Calu3 (cell line): Measurements from ENCODE around the gene SPATS2L. TPM values are rescaled to one million over a fixed set of nuclear protein-coding genes. Genes with fewer than 3 reads are reported as not detected.

Source experiments
- BruUV-seq: library from RNA; stranded (reverse); fragments of 400-500 nt; replicated peaks from 2 replicates; lab custom pipeline; 2021; lab: Mats Ljungman, UMichigan
- CTCF ChIA-PET: fragments of 300-600 bp; sonication (Branson Sonifier 250); formaldehyde crosslinking; loops from one replicate; lab custom pipeline; 2022; ENCODE audit warnings: antibody characterized with exemption; lab: Charles Lee
- DNase-seq: peaks from one replicate; pipeline ENCODE4 v3.0.0; 2022
- H3K27ac Mint-ChIP-seq: one replicate; pipeline ENCODE4 v1.8.0; 2022; ENCODE audit warnings: mixed read lengths; ENCODE audit not compliant: unreplicated experiment
- H3K27me3 Mint-ChIP-seq: one replicate; pipeline ENCODE4 v1.8.0; 2022; ENCODE audit warnings: mixed read lengths; ENCODE audit not compliant: unreplicated experiment
- H3K36me3 Mint-ChIP-seq: one replicate; pipeline ENCODE4 v1.8.0; 2022; ENCODE audit warnings: mild to moderate bottlenecking, moderate library complexity, mixed read lengths; ENCODE audit not compliant: insufficient read depth, unreplicated experiment
- H3K4me1 Mint-ChIP-seq: one replicate; pipeline ENCODE4 v1.8.0; 2022; ENCODE audit warnings: mild to moderate bottlenecking, low read depth, mixed read lengths; ENCODE audit not compliant: unreplicated experiment
- H3K4me3 Mint-ChIP-seq: one replicate; pipeline ENCODE4 v1.8.0; 2022; ENCODE audit warnings: mild to moderate bottlenecking, low read depth, moderate library complexity, mixed read lengths; ENCODE audit not compliant: unreplicated experiment
- H3K9me3 Mint-ChIP-seq: one replicate; pipeline ENCODE4 v1.8.0; 2022; ENCODE audit warnings: low read depth, mixed read lengths; ENCODE audit not compliant: unreplicated experiment
- intact Hi-C: fragments of 100-400 bp; cut with micrococcal nuclease; formaldehyde crosslinking; loops from one replicate; pipeline ENCODE4 v1.10.0; 2022; ENCODE audit not compliant: unreplicated experiment
- total RNA-seq: library from RNA; stranded (reverse); gene quantifications from 2 replicates; pipeline ENCODE4 v1.2.3, GENCODE V29; 2022
- TF ChIP-seq, protein P1 (sequence below): fragments of 200-600 bp; IDR thresholded peaks from one replicate; pipeline ENCODE4 v1.8.0; 2022; ENCODE audit warnings: antibody characterized with exemption; ENCODE audit not compliant: unreplicated experiment

SPATS2L gene
- total RNA-seq, 1 experiment from 2014 or later = 378 TPM

DNA sequence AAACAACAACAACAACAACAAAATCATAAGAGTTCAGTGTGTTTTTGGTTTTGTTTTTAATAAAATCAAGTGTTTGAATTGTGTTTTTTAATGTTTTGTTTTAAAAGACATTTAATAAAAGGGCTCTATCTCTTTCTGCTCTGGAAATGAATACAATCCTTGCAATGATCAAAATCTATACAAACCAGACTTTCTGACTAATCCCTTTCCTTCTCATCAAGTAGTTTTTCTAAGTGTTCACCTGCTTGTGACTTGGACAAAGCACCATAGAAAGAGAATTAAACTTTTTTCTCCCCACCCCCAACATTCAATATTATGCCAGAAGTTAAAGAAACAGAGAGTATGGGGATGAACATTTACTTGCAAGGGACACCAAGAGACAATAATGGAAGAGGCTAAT, 142.0 kb downstream of the SPATS2L start:
- Mint-ChIP-seq H3K27ac (peak overlapping the region; percentile 61), H3K4me3 (no peak overlapping the region), H3K36me3 (peaks cover 71% of the 10 kb centered on the region), H3K27me3 (no peaks in the 10 kb centered on the region), H3K4me1 (no peaks in the 10 kb centered on the region), H3K9me3 (no peaks in the 10 kb centered on the region)
- CTCF ChIA-PET = no interaction called here
- DNase-seq = no peak
- intact Hi-C loops = no loop called here
- BruUV-seq = no TSS peak
- TF ChIP-seq, protein P1, sequence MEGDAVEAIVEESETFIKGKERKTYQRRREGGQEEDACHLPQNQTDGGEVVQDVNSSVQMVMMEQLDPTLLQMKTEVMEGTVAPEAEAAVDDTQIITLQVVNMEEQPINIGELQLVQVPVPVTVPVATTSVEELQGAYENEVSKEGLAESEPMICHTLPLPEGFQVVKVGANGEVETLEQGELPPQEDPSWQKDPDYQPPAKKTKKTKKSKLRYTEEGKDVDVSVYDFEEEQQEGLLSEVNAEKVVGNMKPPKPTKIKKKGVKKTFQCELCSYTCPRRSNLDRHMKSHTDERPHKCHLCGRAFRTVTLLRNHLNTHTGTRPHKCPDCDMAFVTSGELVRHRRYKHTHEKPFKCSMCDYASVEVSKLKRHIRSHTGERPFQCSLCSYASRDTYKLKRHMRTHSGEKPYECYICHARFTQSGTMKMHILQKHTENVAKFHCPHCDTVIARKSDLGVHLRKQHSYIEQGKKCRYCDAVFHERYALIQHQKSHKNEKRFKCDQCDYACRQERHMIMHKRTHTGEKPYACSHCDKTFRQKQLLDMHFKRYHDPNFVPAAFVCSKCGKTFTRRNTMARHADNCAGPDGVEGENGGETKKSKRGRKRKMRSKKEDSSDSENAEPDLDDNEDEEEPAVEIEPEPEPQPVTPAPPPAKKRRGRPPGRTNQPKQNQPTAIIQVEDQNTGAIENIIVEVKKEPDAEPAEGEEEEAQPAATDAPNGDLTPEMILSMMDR = no peak

DNA sequence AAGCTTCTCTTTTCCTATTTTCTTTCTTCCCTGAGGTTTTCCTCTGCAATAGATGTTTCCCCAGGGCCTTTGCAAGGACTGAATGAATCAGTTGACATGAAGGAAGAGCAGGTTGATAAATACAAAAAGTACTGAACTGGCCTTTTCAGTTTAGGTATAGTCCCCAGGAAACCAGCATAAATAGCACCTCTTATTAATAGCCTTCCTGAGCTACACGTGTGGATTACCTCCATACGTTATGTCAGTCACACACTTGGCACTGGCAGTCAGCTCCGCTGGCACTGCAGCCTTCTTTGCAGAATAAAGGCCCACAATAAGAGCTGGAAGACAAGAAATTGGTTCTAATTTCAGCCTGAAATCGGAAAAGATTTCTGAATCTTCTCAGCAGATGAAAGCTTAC, 142.7 kb downstream of the SPATS2L start:
- no peak overlapping the region for H3K27ac Mint-ChIP-seq
- intact Hi-C loops = no loop called here
- no peak overlapping the region for H3K4me3 Mint-ChIP-seq
- TF ChIP-seq, protein P1 = no peak
- BruUV-seq = no TSS peak
- no peaks in the 10 kb centered on the region for H3K27me3 Mint-ChIP-seq
- H3K9me3 Mint-ChIP-seq = no peaks in the 10 kb centered on the region
- CTCF ChIA-PET = no interaction called here
- peaks cover 67% of the 10 kb centered on the region for H3K36me3 Mint-ChIP-seq
- no peaks in the 10 kb centered on the region for H3K4me1 Mint-ChIP-seq
- no peak for DNase-seq

DNA sequence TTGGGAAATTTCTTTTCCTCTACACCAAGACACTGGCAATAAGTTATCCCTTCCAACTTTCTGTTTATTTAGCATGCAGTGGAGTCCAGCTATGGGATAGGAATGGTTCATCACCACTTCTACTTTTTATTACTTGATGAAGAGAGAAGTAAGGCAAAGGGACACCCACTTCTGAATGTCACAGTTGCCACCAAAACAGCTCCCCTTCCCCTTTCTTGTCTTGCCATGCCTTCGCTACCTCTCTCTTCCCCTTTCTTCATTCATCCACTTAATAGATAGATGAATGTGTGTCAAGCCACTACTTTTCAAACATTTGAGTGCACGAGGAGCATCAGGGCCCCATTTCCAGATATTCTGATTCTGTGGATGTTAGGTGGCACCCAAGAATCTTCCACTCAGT, 143.8 kb downstream of the SPATS2L start:
- no peak for DNase-seq
- intact Hi-C loops = no loop called here
- TF ChIP-seq, protein P1 = no peak
- Mint-ChIP-seq H3K36me3 (peaks cover 62% of the 10 kb centered on the region), H3K4me1 (no peaks in the 10 kb centered on the region), H3K27ac (peak overlapping the region; percentile 40), H3K9me3 (no peaks in the 10 kb centered on the region), H3K27me3 (no peaks in the 10 kb centered on the region), H3K4me3 (no peak overlapping the region)
- CTCF ChIA-PET = no interaction called here
- no TSS peak for BruUV-seq

DNA sequence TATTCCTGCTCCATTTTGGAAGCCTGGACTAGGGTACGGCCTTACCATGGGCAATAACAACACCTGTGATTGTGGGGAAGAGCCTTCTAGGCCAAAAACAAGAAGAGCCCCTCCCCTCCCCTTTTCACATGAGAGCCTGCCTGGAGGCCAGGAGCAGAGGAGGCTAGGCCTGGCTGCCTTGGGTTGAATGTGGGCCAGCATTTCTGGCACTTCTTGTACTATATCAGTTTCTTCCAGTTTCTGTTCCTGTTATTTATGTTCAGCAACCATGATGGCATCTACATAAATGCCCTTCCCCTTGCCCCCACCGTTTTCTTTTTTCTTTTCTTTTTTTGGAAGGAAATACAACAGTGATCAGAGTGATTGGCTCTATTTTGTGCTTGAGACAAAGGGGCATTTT, 145.0 kb downstream of the SPATS2L start:
- TF ChIP-seq, protein P1 = no peak
- Mint-ChIP-seq H3K36me3 (peaks cover 56% of the 10 kb centered on the region), H3K27me3 (no peaks in the 10 kb centered on the region), H3K9me3 (no peaks in the 10 kb centered on the region), H3K4me3 (no peak overlapping the region), H3K27ac (no peak overlapping the region), H3K4me1 (peaks cover 7% of the 10 kb centered on the region)
- no TSS peak for BruUV-seq
- intact Hi-C loops = no loop called here
- no peak for DNase-seq
- CTCF ChIA-PET = no interaction called here
